CD4-positive, alpha-beta memory T cell (primary cell): ENCODE measurements around the gene PHGDH. TPM values are rescaled to one million over a fixed set of nuclear protein-coding genes. Genes with fewer than 3 reads are reported as not detected.

ENCODE experiments used
- CTCF ChIA-PET: fragments of 350-600 bp; sonication (Branson Sonifier 250); formaldehyde crosslinking; loops from one replicate; lab custom pipeline; 2021; ENCODE audit warnings: inconsistent platforms; ENCODE audit not compliant: partially characterized antibody; lab: Charles Lee
- POLR2A ChIA-PET: fragments of 350-600 bp; sonication (Branson Sonifier 250); formaldehyde crosslinking; loops from one replicate; lab custom pipeline; 2021; ENCODE audit not compliant: partially characterized antibody; lab: Charles Lee
- DNase-seq, 5 donors: peaks; one replicate each; pipeline versions ENCODE4 v3.0.0 to v3.0.0-alpha.2; 2020 to 2022; ENCODE audit warnings: mixed read lengths in 1 of 5
- H3K27ac ChIP-seq: one replicate; pipeline ENCODE4 v1.7.0; 2013; ENCODE audit warnings: low read depth, low read length
- H3K27me3 ChIP-seq: 2 replicates; pipeline ENCODE4 v1.7.0; 2013; ENCODE audit warnings: mild to moderate bottlenecking, low read length, moderate library complexity; ENCODE audit not compliant: insufficient read depth
- H3K36me3 ChIP-seq: 2 replicates; pipeline ENCODE4 v1.7.0; 2013; ENCODE audit warnings: mild to moderate bottlenecking, low read length, moderate library complexity; ENCODE audit not compliant: insufficient read depth
- H3K4me1 ChIP-seq: 2 replicates; pipeline ENCODE4 v1.7.0; 2013; ENCODE audit warnings: mild to moderate bottlenecking, low read length, moderate library complexity; ENCODE audit not compliant: insufficient read depth
- H3K4me3 ChIP-seq, 2 donors: one replicate each; pipeline ENCODE4 v1.7.0; 2013; ENCODE audit warnings: low read length in 2 of 2, mild to moderate bottlenecking in 1 of 2
- H3K9me3 ChIP-seq, 2 donors: one replicate each; pipeline ENCODE4 v1.7.0; 2013; ENCODE audit warnings: low read length in 2 of 2, control low read depth in 1 of 2; ENCODE audit not compliant: control insufficient read depth in 1 of 2
- H3K27ac Mint-ChIP-seq, 7 donors: one replicate each; pipeline ENCODE4 v1.8.0; 2020 to 2021; ENCODE audit warnings: mixed read lengths in 7 of 7, mild to moderate bottlenecking in 6 of 7, inconsistent platforms in 3 of 7, moderate library complexity in 3 of 7
- H3K27me3 Mint-ChIP-seq, 2 donors: one replicate each; pipeline ENCODE4 v1.8.0; 2020 to 2021; ENCODE audit warnings: mixed read lengths in 2 of 2
- H3K36me3 Mint-ChIP-seq, 2 donors: one replicate each; pipeline ENCODE4 v1.8.0; 2020 to 2021; ENCODE audit warnings: mixed read lengths in 2 of 2, inconsistent platforms in 1 of 2, mild to moderate bottlenecking in 1 of 2
- H3K4me1 Mint-ChIP-seq, 4 donors: one replicate each; pipeline ENCODE4 v1.8.0; 2020 to 2021; ENCODE audit warnings: mixed read lengths in 4 of 4, mild to moderate bottlenecking in 1 of 4
- H3K4me3 Mint-ChIP-seq, 8 donors: one replicate each; pipeline ENCODE4 v1.8.0; 2020 to 2021; ENCODE audit warnings: mixed read lengths in 8 of 8, mild to moderate bottlenecking in 7 of 8, moderate library complexity in 6 of 8, inconsistent platforms in 3 of 8
- H3K9me3 Mint-ChIP-seq, 8 donors: one replicate each; pipeline ENCODE4 v1.8.0; 2020 to 2021; ENCODE audit warnings: mixed read lengths in 8 of 8, mild to moderate bottlenecking in 5 of 8, inconsistent platforms in 3 of 8, moderate library complexity in 1 of 8
- intact Hi-C: fragments of 100-400 bp; cut with micrococcal nuclease; formaldehyde crosslinking; loops from one replicate; pipeline ENCODE4 v1.15.1; 2023
- polyA plus RNA-seq, 2 donors: library from polyadenylated mRNA; unstranded; fragments of 300-500 nt; fragmentation: Illumina TruSeq; gene quantifications; one replicate each; pipeline ENCODE4 v1.2.3, GENCODE V29; 2021
- total RNA-seq, 2 experiments: library from RNA; stranded (reverse); gene quantifications; one replicate each; pipeline ENCODE4 v1.2.3, GENCODE V29; 2021

PHGDH gene
- total and polyA plus RNA-seq, 4 experiments from 2014 or later, result 1.5 to 3.1 (median 2.7) TPM

DNA sequence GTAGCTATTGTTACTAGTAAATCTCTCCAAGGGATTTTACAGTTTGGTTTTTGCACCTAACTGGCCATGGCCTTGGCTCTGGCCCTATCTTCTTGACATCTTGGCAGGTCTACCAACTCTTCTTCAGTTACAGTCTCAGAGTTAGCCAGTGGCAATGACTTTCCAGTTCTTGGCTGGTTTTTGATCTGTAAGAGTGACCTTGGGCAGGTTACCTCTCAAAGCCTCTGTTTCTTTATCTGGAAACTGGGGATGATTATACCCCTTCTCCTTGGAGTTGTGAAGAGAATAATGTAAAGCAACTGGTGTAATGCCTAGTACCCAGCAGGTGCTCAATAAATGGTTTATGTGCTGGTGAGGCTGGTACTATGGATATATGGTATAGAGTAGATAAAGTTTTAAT is 6.7 kb downstream of the PHGDH start:
- Histone ChIP-seq H3K9me3 (no peaks in the 10 kb centered on the region), H3K36me3 (no peaks in the 10 kb centered on the region), H3K4me1 (no peaks in the 10 kb centered on the region), H3K27me3 (peaks cover under 1% of the 10 kb centered on the region), H3K27ac (no peak overlapping the region), H3K4me3 (no peak overlapping the region)
- H3K9me3 Mint-ChIP-seq, result no peaks in the 10 kb centered on the region
- intact Hi-C loops, result no loop called here
- no peak overlapping the region for H3K4me3 Mint-ChIP-seq
- DNase-seq, result no peak
- CTCF ChIA-PET, result no interaction called here
- H3K4me1 Mint-ChIP-seq, result peaks cover 0 to 4% (median 0%) of the 10 kb centered on the region in 4 donors
- no peak overlapping the region for H3K27ac Mint-ChIP-seq
- peaks cover 0 to 9% of the 10 kb centered on the region in 2 donors for H3K27me3 Mint-ChIP-seq
- H3K36me3 Mint-ChIP-seq, result no peaks in the 10 kb centered on the region
- POLR2A ChIA-PET, result interaction anchor here (0.7 kb wide), 1 partner anchor 10 kb away, joined by 3 read pairs; no protein-coding TSS in a partner anchor

DNA sequence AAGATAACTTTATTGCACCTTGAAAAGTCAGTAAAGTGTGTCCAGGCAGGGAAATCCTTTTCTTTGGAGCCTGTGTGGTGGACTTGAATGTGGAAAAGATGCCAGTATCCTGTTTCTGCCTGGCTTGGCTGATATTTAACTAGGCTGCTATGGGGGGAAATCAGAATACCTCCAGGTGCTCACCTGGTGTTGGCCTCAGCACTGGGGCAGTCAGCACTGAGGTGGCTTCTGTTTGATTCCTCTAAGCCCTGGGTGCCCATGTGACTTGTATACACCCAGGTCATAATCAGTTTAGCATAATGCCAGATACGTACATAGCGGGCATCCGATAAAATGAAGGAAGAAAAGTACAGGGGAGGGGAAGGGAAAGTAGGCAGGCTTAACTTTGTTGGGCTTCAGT is 7.2 kb downstream of the PHGDH start:
- Histone ChIP-seq H3K36me3 (no peaks in the 10 kb centered on the region), H3K4me1 (no peaks in the 10 kb centered on the region), H3K9me3 (no peaks in the 10 kb centered on the region), H3K27ac (no peak overlapping the region), H3K27me3 (no peaks in the 10 kb centered on the region), H3K4me3 (no peak overlapping the region)
- Mint-ChIP-seq H3K9me3 (no peaks in the 10 kb centered on the region), H3K36me3 (no peaks in the 10 kb centered on the region), H3K27me3 (peaks cover 0 to 5% of the 10 kb centered on the region in 2 donors), H3K27ac (no peak overlapping the region), H3K4me1 (peaks cover 0 to 2% (median 0%) of the 10 kb centered on the region in 4 donors), H3K4me3 (no peak overlapping the region)
- ChIA-PET CTCF (no interaction called here), POLR2A (no interaction called here)
- no peak for DNase-seq
- intact Hi-C loops, result no loop called here

DNA sequence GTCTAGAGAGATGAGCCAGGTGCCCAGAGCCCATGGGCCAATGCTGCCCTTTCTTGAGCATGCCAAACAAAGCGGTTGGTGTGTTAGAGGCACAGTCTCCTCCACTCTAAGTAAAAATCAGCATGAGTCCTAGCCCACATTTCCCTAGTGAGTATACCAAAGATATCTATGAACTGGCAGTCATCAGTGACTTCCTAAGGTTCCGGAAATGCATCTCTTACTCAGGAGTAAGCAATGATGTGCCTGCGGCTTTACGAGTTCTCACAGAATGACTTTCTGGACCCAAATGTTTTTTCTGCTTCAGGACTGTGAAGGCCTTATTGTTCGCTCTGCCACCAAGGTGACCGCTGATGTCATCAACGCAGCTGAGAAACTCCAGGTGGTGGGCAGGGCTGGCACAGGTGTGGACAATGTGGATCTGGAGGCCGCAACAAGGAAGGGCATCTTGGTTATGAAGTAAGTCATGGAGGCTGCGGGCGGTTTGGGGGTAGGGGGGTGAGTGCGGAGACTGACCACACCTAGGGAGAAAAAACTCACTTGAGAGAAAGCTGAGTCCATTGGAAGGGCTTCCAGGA is 9.2 kb downstream of the PHGDH start:
- H3K4me3 Mint-ChIP-seq, result no peak overlapping the region
- Histone ChIP-seq H3K27me3 (no peaks in the 10 kb centered on the region), H3K4me3 (no peak overlapping the region), H3K36me3 (no peaks in the 10 kb centered on the region), H3K4me1 (no peaks in the 10 kb centered on the region), H3K27ac (no peak overlapping the region), H3K9me3 (no peaks in the 10 kb centered on the region)
- no peak overlapping the region for H3K27ac Mint-ChIP-seq
- no peaks in the 10 kb centered on the region for H3K9me3 Mint-ChIP-seq
- DNase-seq, result no peak
- H3K27me3 Mint-ChIP-seq, result no peaks in the 10 kb centered on the region
- H3K4me1 Mint-ChIP-seq, result no peaks in the 10 kb centered on the region
- ChIA-PET POLR2A (no interaction called here), CTCF (no interaction called here)
- no peaks in the 10 kb centered on the region for H3K36me3 Mint-ChIP-seq
- intact Hi-C loops, result no loop called here

DNA sequence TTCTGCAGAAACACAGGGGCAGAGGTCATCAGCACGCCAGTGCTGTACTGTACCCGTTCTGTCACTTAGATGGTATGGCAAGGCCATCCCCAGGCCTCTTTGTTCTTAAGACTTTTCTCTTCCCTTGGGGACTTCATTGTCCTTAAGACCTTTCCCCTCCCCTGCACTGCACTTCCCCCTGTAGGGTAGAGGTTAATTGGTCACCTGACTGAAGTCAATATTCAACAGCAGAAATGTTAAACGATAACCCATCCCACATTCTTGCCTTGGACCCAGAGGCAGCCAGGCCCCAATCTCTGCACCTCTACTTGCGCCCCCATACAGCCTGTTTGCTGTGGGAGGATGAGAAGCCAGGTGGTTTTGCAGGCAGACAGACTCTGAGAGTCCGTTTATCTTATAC is 10.2 kb downstream of the PHGDH start:
- H3K27ac Mint-ChIP-seq, result no peak overlapping the region
- ChIA-PET POLR2A (no interaction called here), CTCF (no interaction called here)
- Histone ChIP-seq H3K4me1 (no peaks in the 10 kb centered on the region), H3K27ac (no peak overlapping the region), H3K4me3 (no peak overlapping the region), H3K27me3 (no peaks in the 10 kb centered on the region), H3K9me3 (no peaks in the 10 kb centered on the region), H3K36me3 (no peaks in the 10 kb centered on the region)
- H3K4me3 Mint-ChIP-seq, result no peak overlapping the region
- H3K27me3 Mint-ChIP-seq, result no peaks in the 10 kb centered on the region
- H3K9me3 Mint-ChIP-seq, result no peaks in the 10 kb centered on the region
- no peak for DNase-seq
- intact Hi-C loops, result no loop called here
- no peaks in the 10 kb centered on the region for H3K4me1 Mint-ChIP-seq
- H3K36me3 Mint-ChIP-seq, result no peaks in the 10 kb centered on the region

DNA sequence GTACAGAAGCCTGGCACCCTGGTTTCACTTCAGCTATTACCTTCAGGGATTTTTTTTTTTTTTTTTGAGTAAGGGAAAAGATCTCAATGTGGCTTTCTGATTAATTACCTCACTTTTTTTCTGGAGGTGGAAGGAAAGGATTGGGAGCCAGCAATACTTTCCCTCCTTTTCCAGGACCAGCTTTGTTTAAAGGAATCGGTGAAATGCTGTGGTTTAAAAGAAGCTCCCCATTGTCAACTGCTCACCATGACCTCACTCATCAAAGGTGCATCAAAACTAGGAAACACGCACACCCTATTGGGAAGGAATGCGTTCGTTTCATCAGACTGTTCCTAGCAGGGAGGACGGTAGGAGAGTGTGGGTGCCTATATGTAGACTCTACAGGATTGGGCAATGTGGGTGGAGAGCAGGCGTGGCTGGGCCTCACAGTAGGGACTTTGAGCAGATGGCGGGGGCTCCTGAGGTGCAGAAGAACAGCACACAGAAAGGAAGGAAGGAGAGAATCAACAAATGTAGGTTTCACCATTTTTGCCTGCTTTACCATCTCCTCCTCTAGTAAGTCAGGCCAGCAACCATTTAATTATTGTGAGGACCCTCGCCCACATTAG is 13.0 kb downstream of the PHGDH start:
- no peak overlapping the region for H3K4me3 ChIP-seq
- intact Hi-C loops, result no loop called here
- no peaks in the 10 kb centered on the region for H3K9me3 ChIP-seq
- H3K4me1 ChIP-seq, result no peaks in the 10 kb centered on the region
- POLR2A ChIA-PET, result no interaction called here
- Mint-ChIP-seq H3K4me1 (no peaks in the 10 kb centered on the region), H3K9me3 (no peaks in the 10 kb centered on the region), H3K36me3 (no peaks in the 10 kb centered on the region), H3K4me3 (no peak overlapping the region), H3K27ac (no peak overlapping the region), H3K27me3 (no peaks in the 10 kb centered on the region)
- CTCF ChIA-PET, result interaction anchor here (1.6 kb wide), 1 partner anchor 19 kb away, joined by 4 read pairs; no protein-coding TSS in a partner anchor
- no peak for DNase-seq
- no peaks in the 10 kb centered on the region for H3K36me3 ChIP-seq
- H3K27ac ChIP-seq, result no peak overlapping the region
- H3K27me3 ChIP-seq, result no peaks in the 10 kb centered on the region

DNA sequence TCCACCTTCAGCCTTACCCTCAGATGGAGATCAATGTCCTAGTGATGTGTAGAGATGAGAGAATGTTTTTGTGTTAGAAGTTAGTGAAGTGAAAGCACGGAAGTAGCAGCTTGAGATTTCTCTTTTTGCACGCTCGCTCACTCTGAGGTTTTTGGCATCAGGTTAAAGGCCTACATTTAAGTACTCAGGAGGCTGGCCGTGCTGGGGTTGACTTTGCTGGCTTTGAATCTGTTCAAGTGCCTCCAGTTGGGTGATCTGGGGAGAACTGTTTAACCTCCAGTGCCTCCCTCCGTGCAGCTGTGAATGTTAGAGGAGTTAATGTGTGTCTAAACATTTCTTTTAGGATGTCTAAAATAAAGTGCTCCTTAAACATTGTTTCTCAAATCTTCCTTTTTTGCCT is 13.9 kb downstream of the PHGDH start:
- Histone ChIP-seq H3K36me3 (no peaks in the 10 kb centered on the region), H3K9me3 (no peaks in the 10 kb centered on the region), H3K4me3 (no peak overlapping the region), H3K27ac (no peak overlapping the region), H3K27me3 (no peaks in the 10 kb centered on the region), H3K4me1 (no peaks in the 10 kb centered on the region)
- Mint-ChIP-seq H3K27me3 (no peaks in the 10 kb centered on the region), H3K36me3 (no peaks in the 10 kb centered on the region), H3K9me3 (no peaks in the 10 kb centered on the region), H3K4me1 (no peaks in the 10 kb centered on the region), H3K4me3 (no peak overlapping the region), H3K27ac (peak overlapping the region in 1 of 7 donors; percentile 36)
- CTCF ChIA-PET, result no interaction called here
- POLR2A ChIA-PET, result no interaction called here
- DNase-seq, result no peak
- intact Hi-C loops, result no loop called here

DNA sequence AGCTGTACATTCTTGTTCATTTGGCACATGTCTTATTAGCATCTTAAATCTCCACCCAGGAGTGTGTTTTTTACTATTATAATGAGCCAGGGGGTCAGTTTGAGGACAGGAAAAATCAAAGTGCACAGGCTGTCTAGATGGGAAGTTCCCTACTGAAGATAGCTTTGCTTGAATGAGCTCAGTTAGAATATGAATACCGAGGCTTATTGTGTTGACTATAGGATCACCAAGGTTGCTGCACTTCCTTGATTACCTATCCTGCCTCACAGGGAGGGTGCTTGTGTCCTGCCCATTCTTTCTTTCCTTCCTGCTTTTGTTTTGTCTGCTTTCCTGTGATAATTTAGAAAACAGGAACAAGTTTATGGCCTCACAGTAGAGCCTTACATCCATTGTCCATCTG is 16.3 kb downstream of the PHGDH start:
- H3K4me3 Mint-ChIP-seq, result no peak overlapping the region
- no peaks in the 10 kb centered on the region for H3K9me3 Mint-ChIP-seq
- CTCF ChIA-PET, result interaction anchor here (2.3 kb wide), 1 partner anchor 16 kb away, joined by 10 read pairs; no protein-coding TSS in a partner anchor
- no peaks in the 10 kb centered on the region for H3K27me3 Mint-ChIP-seq
- Histone ChIP-seq H3K36me3 (no peaks in the 10 kb centered on the region), H3K9me3 (no peaks in the 10 kb centered on the region), H3K4me1 (no peaks in the 10 kb centered on the region), H3K27ac (no peak overlapping the region), H3K27me3 (no peaks in the 10 kb centered on the region), H3K4me3 (no peak overlapping the region)
- H3K4me1 Mint-ChIP-seq, result no peaks in the 10 kb centered on the region
- POLR2A ChIA-PET, result no interaction called here
- H3K36me3 Mint-ChIP-seq, result no peaks in the 10 kb centered on the region
- H3K27ac Mint-ChIP-seq, result peak overlapping the region in 1 of 7 donors; percentile 1
- intact Hi-C loops, result no loop called here
- DNase-seq, result no peak
